RPMI8226 (cell line): Measurements from ENCODE around the gene NUCKS1.

Experiments
- DNase-seq: peaks from one replicate; pipeline ENCODE4 v3.0.0-alpha.2; 2015

NUCKS1 gene

GRCh38 chr1:205693421-205693991 lies 56.5 kb downstream of the NUCKS1 start:
- DNase-seq: no peak

GRCh38 chr1:205692423-205692822 lies 57.6 kb downstream of the NUCKS1 start:
- no peak for DNase-seq

- DNase-seq: no peak
These were observed 59.7 kb downstream of the NUCKS1 start for GRCh38 chr1:205690122-205690756.

GRCh38 chr1:205689479-205689878 lies 60.5 kb downstream of the NUCKS1 start:
- DNase-seq: no peak

GRCh38 chr1:205688171-205689080 lies 61.6 kb downstream of the NUCKS1 start:
- no peak for DNase-seq

- no peak for DNase-seq
These were observed 62.7 kb downstream of the NUCKS1 start for GRCh38 chr1:205687242-205687641.

DNA sequence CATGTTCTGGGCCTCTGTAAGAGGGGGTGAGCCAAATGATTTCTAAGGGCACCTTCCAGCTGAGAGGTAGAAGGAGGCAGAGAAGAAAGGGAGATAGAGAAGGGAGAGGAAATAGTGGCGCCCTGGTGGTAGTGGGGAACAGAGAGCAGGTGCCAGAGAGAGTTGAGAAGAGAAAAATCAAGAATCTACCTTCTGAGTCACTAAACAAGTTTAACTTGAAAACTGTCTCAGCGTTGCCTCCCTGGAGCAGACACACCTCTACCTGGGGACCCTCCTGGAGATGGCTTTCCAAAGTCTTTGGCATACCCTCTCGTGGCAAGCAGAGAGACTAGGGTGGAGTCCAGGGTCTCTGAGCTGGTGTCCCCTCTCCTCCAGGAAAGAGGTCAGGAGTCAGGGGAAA lies 68.6 kb downstream of the NUCKS1 start:
- no peak for DNase-seq

- DNase-seq: peak; percentile 57
These were observed 69.7 kb downstream of the NUCKS1 start, which contains the start of gene SLC45A3 for GRCh38 chr1:205680073-205680851. Gene SLC45A3 (minus strand): TSS chr1:205680509. CDS start chr1:205664656, 15,853 bp downstream.

DNA sequence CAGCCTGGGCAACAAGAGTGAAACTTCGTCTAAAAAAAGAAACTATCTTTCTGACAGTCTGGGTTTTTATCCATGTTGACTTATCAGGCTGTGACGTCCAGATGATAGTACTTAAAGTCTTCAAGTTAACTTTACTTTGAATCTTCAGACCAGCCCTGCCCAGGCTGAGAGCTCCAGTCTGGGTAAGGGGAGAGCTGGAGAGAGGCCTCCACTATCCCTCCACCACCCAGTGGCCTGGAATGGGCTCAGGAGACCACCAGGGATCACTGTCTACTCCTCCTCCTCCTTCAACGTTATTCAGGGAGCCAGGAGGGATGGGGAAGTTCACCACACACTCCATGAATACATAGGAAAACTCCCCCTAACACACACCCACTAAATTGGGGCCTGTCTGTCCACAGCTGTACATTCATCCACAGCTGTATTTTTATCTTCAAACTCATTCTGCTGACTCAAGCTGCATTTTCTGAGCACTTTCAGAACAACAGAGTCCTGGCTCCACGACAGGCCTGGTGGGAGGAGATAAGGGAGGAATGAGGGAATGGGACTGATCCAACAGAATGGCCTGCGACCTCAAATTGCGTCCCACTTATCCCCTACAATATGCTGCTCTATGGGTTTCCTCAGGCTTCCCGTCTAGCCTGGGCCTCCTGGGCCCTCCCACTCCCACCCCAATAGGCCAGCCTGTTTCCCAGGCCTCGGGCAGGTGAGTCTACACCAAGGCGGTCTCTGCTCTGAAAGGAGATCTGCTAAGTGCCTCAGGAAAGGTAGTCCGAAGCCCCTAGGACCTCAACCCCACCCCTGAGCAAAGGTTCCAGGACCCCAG lies 71.5 kb downstream of the NUCKS1 start:
- DNase-seq: peak; percentile 25

DNA sequence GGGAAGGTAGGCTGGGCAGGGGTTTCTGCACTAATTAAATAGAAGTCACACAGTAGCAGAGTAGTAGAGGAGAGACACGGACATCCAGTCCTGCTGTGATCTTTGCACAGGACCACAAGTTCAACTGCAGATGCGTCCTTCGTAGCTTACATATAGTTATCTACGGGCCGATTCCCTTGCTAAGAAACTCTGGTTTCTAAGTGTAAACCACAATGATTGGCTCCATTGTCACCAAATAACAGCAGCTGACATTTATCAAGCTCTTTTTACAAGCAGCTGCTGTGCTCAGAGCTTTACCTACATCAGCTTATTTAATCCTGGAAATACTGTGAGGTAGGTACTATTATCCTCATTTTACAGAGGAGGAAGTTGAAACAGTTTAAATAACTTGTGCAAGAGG lies 72.8 kb downstream of the NUCKS1 start:
- no peak for DNase-seq

DNA sequence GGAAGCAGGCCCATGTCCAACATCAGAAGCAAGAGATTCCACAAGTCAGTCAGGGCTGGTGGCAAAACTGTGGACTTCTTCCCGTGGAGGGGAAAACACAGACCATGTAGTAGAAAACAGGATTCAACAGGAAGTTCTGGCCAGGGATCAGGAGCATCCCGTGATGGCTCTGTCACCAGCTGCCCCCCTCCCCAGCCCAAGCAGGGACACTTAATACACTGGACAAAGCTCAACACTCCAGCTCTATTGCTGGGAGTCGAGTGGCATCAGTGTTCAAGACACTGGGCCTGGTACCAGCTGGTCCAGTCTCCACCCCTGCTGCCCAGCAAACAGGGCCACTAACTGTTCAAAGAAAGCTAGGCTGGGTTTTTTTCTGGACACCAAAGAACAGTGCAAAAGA lies 73.4 kb downstream of the NUCKS1 start:
- DNase-seq: no peak

DNA sequence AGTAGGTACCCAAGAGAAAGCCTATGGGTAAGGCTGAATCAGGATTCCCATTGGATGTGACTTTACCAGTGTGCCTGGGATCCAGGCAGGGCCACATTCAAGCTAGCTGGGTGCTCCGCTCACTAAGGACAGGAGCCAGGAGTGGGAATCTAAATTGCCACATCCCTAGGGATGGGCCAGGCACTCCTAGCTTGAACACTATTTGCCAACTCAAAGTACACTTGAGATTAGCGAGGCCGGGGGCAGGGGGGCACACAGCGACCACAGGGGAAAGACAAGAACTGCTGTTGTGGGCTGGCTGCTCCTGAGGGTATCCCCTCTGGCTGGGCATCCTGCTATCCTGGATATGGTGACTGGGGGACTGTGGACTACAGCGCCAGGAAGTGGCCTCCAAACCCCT lies 74.0 kb downstream of the NUCKS1 start:
- DNase-seq: no peak

GRCh38 chr1:205675247-205675646 lies 74.7 kb downstream of the NUCKS1 start:
- no peak for DNase-seq

DNA sequence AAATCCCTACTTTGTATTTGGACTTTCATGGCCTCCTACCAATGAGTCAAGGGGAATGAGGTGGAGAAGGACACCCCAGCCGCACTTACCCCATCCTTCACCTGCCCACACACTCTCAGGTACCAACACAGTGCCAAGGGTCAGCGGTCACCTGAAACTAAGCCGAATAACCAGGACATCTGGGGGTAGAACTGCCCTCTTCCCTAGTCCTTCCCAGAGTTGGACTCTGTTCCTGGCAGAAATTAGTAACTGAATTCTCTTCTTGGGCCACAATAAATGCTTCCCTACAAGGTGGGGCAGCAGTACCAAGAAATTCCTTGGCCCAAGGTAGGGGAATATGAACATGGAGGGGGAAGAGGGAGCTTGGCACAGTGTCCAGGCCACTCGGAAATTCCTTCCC lies 77.0 kb downstream of the NUCKS1 start:
- DNase-seq: no peak

- no peak for DNase-seq
These were observed 77.5 kb downstream of the NUCKS1 start for GRCh38 chr1:205672395-205672889.

GRCh38 chr1:205670611-205671430 lies 79.2 kb downstream of the NUCKS1 start:
- no peak for DNase-seq

DNA sequence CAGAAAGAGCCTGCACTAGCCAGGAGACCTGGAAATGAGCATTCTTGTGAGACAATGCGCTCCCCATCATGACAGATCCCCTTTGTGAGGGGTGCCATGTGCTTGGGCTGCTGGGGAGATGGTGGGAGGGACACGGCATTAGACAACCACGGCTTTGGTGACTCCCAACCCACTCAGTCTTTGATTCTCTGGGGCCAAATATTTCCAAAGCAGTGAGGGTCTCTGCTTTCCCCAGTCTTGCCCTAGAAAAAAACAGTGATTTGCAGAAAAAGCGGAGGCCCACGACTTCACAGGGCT lies 79.9 kb downstream of the NUCKS1 start:
- DNase-seq: no peak

- no peak for DNase-seq
These were observed 80.4 kb downstream of the NUCKS1 start for GRCh38 chr1:205669341-205670149.

GRCh38 chr1:205668951-205669340 lies 81.0 kb downstream of the NUCKS1 start:
- DNase-seq: peak; percentile 76

DNA sequence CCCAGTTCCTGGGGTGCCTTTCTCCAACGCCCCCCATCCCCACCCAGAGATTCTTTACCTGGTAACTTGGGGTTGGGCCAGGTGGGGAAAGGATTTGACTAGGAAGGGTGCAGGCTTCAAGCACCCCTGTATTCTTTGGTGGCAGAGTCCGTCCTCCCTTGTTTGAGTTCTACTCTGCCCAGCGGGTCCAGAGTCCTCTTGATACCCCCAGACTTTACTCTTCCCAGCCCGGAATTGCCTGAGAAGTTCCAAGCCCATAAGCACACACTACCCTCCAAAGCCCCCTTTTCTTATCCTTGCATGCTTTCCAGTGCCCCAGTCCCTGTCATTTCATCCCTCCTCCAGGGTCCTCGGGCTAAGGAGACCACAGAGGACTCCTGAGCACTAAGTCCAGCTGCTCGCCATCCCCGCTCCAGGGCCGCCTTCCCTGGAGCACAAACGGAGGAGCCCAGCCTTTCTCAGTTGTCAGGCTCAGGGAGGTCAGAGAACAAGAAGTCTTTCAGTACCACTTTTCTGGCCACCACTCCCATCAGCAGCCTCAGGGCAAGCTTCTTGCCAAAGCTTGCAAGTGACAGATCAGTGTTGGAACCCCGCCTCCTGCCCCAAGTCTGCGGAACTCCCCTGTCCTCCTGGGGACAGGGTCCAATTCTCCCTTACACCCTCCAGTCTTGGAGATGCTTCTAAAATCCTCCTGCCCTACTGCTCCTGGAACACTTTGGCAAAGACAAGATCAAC lies 81.9 kb downstream of the NUCKS1 start:
- DNase-seq: no peak
